HG03064 (cell line): ENCODE results near the gene IL12B.
"Not testable (repeated sequence)": the region's sequence is repeated elsewhere in the genome, so short reads cannot be mapped to it uniquely, and the experiment has no call there.

ENCODE experiments used
- ATAC-seq: cut with Tn5 transposase; IDR thresholded peaks from one replicate; pipeline ENCODE4 v1.9.1; 2021; ENCODE audit warnings: low read depth; ENCODE audit not compliant: unreplicated experiment

IL12B gene

GRCh38 chr5:159330131-159330800, at the start of gene IL12B:
TSS of gene IL12B (minus strand) at chr5:159330487. CDS start at chr5:159326782, 3,705 bp downstream.
- no peak for ATAC-seq

GRCh38 chr5:159377653-159378052, 47.4 kb upstream of the IL12B start:
- ATAC-seq = no peak

GRCh38 chr5:159367866-159368265, 37.6 kb upstream of the IL12B start:
- not testable (repeated sequence) for ATAC-seq

- not testable (repeated sequence) for ATAC-seq
These were observed 36.5 kb upstream of the IL12B start for GRCh38 chr5:159366776-159367175.

- ATAC-seq = no peak
These were observed 31.9 kb upstream of the IL12B start for GRCh38 chr5:159362220-159362619.

GRCh38 chr5:159359871-159360270, 29.6 kb upstream of the IL12B start:
- not testable (repeated sequence) for ATAC-seq

GRCh38 chr5:159359408-159359807, 29.1 kb upstream of the IL12B start:
- ATAC-seq = no peak

- ATAC-seq = no peak
These were observed 23.5 kb upstream of the IL12B start for GRCh38 chr5:159353661-159354252.

GRCh38 chr5:159350644-159351043, 20.4 kb upstream of the IL12B start:
- not testable (repeated sequence) for ATAC-seq

- ATAC-seq = not testable (repeated sequence)
These were observed 19.9 kb upstream of the IL12B start for GRCh38 chr5:159350216-159350615.

- no peak for ATAC-seq
These were observed 15.6 kb upstream of the IL12B start for GRCh38 chr5:159345861-159346260.

- no peak for ATAC-seq
These were observed 15.0 kb upstream of the IL12B start for GRCh38 chr5:159345336-159345735.

GRCh38 chr5:159343295-159344094, 13.2 kb upstream of the IL12B start:
- ATAC-seq = no peak

- ATAC-seq = no peak
These were observed 12.6 kb upstream of the IL12B start for GRCh38 chr5:159342840-159343239.

GRCh38 chr5:159341906-159342310, 11.6 kb upstream of the IL12B start:
- ATAC-seq = no peak

- ATAC-seq = no peak
These were observed 10.9 kb upstream of the IL12B start for GRCh38 chr5:159341145-159341544.

- ATAC-seq = no peak
These were observed 10.2 kb upstream of the IL12B start for GRCh38 chr5:159340511-159340910.

GRCh38 chr5:159339460-159339859, 9.2 kb upstream of the IL12B start:
- ATAC-seq = no peak

- ATAC-seq = no peak
These were observed 7.8 kb upstream of the IL12B start for GRCh38 chr5:159338118-159338517.

GRCh38 chr5:159337016-159337955, 7.0 kb upstream of the IL12B start:
- no peak for ATAC-seq
